Measurements from ENCODE around the gene GUCY1B1. TPM values are rescaled to one million over a fixed set of nuclear protein-coding genes. Genes with fewer than 3 reads are reported as not detected.

Gene GUCY1B1
- polyA plus RNA-seq, 1 of the 3 experiments (the other 2 are of a cell fraction) = 0.38 TPM

DNA sequence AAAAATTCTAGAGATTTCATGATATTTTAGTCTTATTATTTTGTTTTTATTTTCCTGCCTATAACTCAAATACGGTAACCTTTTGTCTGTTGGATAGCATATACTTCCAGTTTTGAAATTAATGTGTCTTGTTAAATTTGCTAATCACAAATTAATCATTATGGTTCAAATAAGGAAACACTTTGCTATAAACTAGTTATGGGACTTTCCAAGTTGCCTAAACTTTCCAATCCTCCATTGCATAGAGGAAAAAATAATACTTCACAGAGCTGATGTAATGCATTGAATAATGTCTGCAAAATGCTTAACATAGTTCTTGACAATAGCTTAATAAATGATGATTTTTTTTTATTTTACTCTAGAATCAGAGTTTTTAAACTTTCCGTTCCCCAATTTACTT, 4.7 kb downstream of the GUCY1B1 start (continued):
- TF ChIP-seq CTCF (IDR thresholded peaks at IDR 0.05) (no peak), GABPA (IDR thresholded peaks at IDR 0.05; ENCODE audit: low read depth) (no peak), MXI1 (IDR thresholded peaks at IDR 0.05; ENCODE audit: low read depth, low read length) (no peak), GATA2 (CRISPR knock-in tag; IDR thresholded peaks at IDR 0.05) (no peak), RAD21 (IDR thresholded peaks at IDR 0.05; ENCODE audit: low read length) (no peak), MEF2A (IDR thresholded peaks at IDR 0.05; ENCODE audit: borderline replicate concordance, low read depth) (no peak), RCOR1 (IDR thresholded peaks at IDR 0.05; ENCODE audit: low read length) (no peak), TAF1 (IDR thresholded peaks at IDR 0.05; ENCODE audit: borderline replicate concordance, low read depth, low read length) (no peak), ELF1 (IDR thresholded peaks at IDR 0.05) (no peak), RXRA (IDR thresholded peaks at IDR 0.05; ENCODE audit: borderline replicate concordance, low read depth) (no peak)
- TF ChIP-seq, protein P1, sequence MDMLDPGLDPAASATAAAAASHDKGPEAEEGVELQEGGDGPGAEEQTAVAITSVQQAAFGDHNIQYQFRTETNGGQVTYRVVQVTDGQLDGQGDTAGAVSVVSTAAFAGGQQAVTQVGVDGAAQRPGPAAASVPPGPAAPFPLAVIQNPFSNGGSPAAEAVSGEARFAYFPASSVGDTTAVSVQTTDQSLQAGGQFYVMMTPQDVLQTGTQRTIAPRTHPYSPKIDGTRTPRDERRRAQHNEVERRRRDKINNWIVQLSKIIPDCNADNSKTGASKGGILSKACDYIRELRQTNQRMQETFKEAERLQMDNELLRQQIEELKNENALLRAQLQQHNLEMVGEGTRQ (IDR thresholded peaks at IDR 0.05; ENCODE audit: borderline replicate concordance, low read depth, low read length) = no peak

- Histone ChIP-seq H3K9ac (no peak overlapping the region), H3K4me2 (no peak overlapping the region), H3K79me2 (ENCODE audit: insufficient read depth) (no peaks in the 10 kb centered on the region), H3K36me3 (replicated peaks in 1 of 2; ENCODE audit: control insufficient read depth in 1 of 2, insufficient read depth in 2 of 2, low read length in 1 of 2) (no peaks in the 10 kb centered on the region), H3K27me3 (ENCODE audit: insufficient read depth) (no peaks in the 10 kb centered on the region), H3K4me3 (ENCODE audit: low read depth in 2 of 2, low read length in 1 of 2) (no peak overlapping the region), H3F3A (replicated peaks; ENCODE audit: insufficient read depth) (no peaks in the 10 kb centered on the region), H3K4me1 (ENCODE audit: control insufficient read depth in 1 of 2, insufficient read depth in 2 of 2, low read depth in 1 of 2, low read length in 1 of 2) (no peaks in the 10 kb centered on the region; a peak in 1 of 4 replicates), H4K20me1 (ENCODE audit: insufficient read depth) (no peaks in the 10 kb centered on the region), H2AFZ (ENCODE audit: low read depth) (no peak overlapping the region), H3K9me2 (no peaks in the 10 kb centered on the region), H3K9me3 (no peaks in the 10 kb centered on the region), H3K27ac (ENCODE audit: low read depth in 2 of 2, low read length in 1 of 2) (no peak overlapping the region)
- no peak for DNase-seq
- POLR2A ChIA-PET = no interaction called here
- CTCF ChIA-PET = no interaction called here
- no peak for TF ChIP-seq SMC3 (IDR thresholded peaks at IDR 0.05; ENCODE audit: low read depth, low read length)
- TF ChIP-seq FOXJ3 (CRISPR knock-in tag; IDR thresholded peaks at IDR 0.05) = no peak
- no peak for TF ChIP-seq EP300 (IDR thresholded peaks at IDR 0.05; ENCODE audit: borderline replicate concordance in 1 of 2, low read depth in 1 of 2, low read length in 1 of 2)
- TF ChIP-seq MEF2A (IDR thresholded peaks at IDR 0.05; ENCODE audit: borderline replicate concordance, low read depth) = no peak
- TF ChIP-seq RFX5 (IDR thresholded peaks at IDR 0.05; ENCODE audit: low read length) = no peak
- no peak for TF ChIP-seq RCOR1 (IDR thresholded peaks at IDR 0.05; ENCODE audit: low read length)
- no peak for TF ChIP-seq PBX3 (IDR thresholded peaks at IDR 0.05)
- TF ChIP-seq CTCF (IDR thresholded peaks at IDR 0.05) = no peak
- TF ChIP-seq TAF1 (IDR thresholded peaks at IDR 0.05; ENCODE audit: borderline replicate concordance, low read depth, low read length) = no peak
- TF ChIP-seq JUND (IDR thresholded peaks at IDR 0.05) = no peak
- no peak for TF ChIP-seq POLR2AphosphoS5 (IDR thresholded peaks at IDR 0.05; ENCODE audit: low read depth, low read length)
- TF ChIP-seq, protein P2, sequence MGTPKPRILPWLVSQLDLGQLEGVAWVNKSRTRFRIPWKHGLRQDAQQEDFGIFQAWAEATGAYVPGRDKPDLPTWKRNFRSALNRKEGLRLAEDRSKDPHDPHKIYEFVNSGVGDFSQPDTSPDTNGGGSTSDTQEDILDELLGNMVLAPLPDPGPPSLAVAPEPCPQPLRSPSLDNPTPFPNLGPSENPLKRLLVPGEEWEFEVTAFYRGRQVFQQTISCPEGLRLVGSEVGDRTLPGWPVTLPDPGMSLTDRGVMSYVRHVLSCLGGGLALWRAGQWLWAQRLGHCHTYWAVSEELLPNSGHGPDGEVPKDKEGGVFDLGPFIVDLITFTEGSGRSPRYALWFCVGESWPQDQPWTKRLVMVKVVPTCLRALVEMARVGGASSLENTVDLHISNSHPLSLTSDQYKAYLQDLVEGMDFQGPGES (IDR thresholded peaks at IDR 0.05; ENCODE audit: low read depth, low read length) = no peak
- no peak for TF ChIP-seq NRF1 (IDR thresholded peaks at IDR 0.05; ENCODE audit: low read depth, low read length)
- TF ChIP-seq MXI1 (IDR thresholded peaks at IDR 0.05; ENCODE audit: low read depth, low read length) = no peak
- no peak for TF ChIP-seq TEAD4 (IDR thresholded peaks at IDR 0.05; ENCODE audit: borderline replicate concordance, insufficient read depth)
- TF ChIP-seq TCF12 (IDR thresholded peaks at IDR 0.05) = no peak
- TF ChIP-seq, protein P3, sequence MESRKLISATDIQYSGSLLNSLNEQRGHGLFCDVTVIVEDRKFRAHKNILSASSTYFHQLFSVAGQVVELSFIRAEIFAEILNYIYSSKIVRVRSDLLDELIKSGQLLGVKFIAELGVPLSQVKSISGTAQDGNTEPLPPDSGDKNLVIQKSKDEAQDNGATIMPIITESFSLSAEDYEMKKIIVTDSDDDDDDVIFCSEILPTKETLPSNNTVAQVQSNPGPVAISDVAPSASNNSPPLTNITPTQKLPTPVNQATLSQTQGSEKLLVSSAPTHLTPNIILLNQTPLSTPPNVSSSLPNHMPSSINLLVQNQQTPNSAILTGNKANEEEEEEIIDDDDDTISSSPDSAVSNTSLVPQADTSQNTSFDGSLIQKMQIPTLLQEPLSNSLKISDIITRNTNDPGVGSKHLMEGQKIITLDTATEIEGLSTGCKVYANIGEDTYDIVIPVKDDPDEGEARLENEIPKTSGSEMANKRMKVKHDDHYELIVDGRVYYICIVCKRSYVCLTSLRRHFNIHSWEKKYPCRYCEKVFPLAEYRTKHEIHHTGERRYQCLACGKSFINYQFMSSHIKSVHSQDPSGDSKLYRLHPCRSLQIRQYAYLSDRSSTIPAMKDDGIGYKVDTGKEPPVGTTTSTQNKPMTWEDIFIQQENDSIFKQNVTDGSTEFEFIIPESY (IDR thresholded peaks at IDR 0.05; ENCODE audit: borderline replicate concordance, low read depth) = no peak
- 58% methylated on average over 3 of the region's 3 CpGs for WGBS (ENCODE audit: low lambda C conversion rate)
Observed at GRCh38 chr4:155765149-155765548, 6.3 kb downstream of the GUCY1B1 start.

Data from SK-N-SH (cell line).